RWPE2 (cell line): ENCODE measurements around the gene ZC3HAV1.

Experiments
- ATAC-seq: fragments of 200-7000 bp; cut with Tn5 transposase; 3 replicates; pipeline ENCODE4 v1.9.1; 2021; ENCODE audit warnings: low read depth
- DNase-seq: peaks from one replicate; pipeline ENCODE4 v3.0.0-alpha.2; 2020; ENCODE audit warnings: low spot score
- H3K27ac ChIP-seq: fragments of 450-650 bp; 2 replicates; pipeline ENCODE4 v1.5.1; 2017; ENCODE audit warnings: mild to moderate bottlenecking; ENCODE audit not compliant: poor library complexity, severe bottlenecking
- H3K27me3 ChIP-seq: fragments of 250-450 bp; sonication (Bioruptor Pico); 2 replicates; pipeline ENCODE4 v1.5.1; 2021; ENCODE audit warnings: mild to moderate bottlenecking, moderate library complexity; ENCODE audit not compliant: insufficient read depth, poor library complexity, severe bottlenecking
- H3K36me3 ChIP-seq: fragments of 250-450 bp; sonication (Bioruptor Pico); 2 replicates; pipeline ENCODE4 v1.5.1; 2020; ENCODE audit warnings: low read depth, mild to moderate bottlenecking, moderate library complexity
- H3K4me1 ChIP-seq: fragments of 250-450 bp; sonication (Bioruptor Pico); 2 replicates; pipeline ENCODE4 v1.5.1; 2021; ENCODE audit warnings: mild to moderate bottlenecking, moderate library complexity; ENCODE audit not compliant: insufficient read depth, poor library complexity, severe bottlenecking
- H3K4me3 ChIP-seq: fragments of 250-450 bp; sonication (Bioruptor Pico); 2 replicates; pipeline ENCODE4 v1.5.1; 2021; ENCODE audit warnings: mild to moderate bottlenecking, moderate library complexity; ENCODE audit not compliant: severe bottlenecking
- H3K9me3 ChIP-seq: fragments of 250-450 bp; sonication (Bioruptor Pico); 2 replicates; pipeline ENCODE4 v1.5.1; 2021; ENCODE audit warnings: mild to moderate bottlenecking, moderate library complexity; ENCODE audit not compliant: severe bottlenecking
- CTCF ChIP-seq: fragments of 450-650 bp; IDR thresholded peaks from one replicate; pipeline ENCODE4 v1.5.1; 2017; ENCODE audit warnings: mild to moderate bottlenecking, moderate library complexity; ENCODE audit not compliant: poor library complexity, severe bottlenecking

The ZC3HAV1 gene

GRCh38 chr7:139089118-139089517 is 20.4 kb downstream of the ZC3HAV1 start:
- H3K27ac ChIP-seq, result no peak overlapping the region

GRCh38 chr7:139088268-139088667 is 21.3 kb downstream of the ZC3HAV1 start:
- no peaks in the 10 kb centered on the region for H3K4me1 ChIP-seq
- ATAC-seq, result no peak
- H3K4me3 ChIP-seq, result no peak overlapping the region
- no peak for TF ChIP-seq CTCF
- H3K36me3 ChIP-seq, result peaks cover 74% of the 10 kb centered on the region
- H3K27ac ChIP-seq, result no peak overlapping the region
- H3K27me3 ChIP-seq, result no peaks in the 10 kb centered on the region
- DNase-seq, result no peak
- no peaks in the 10 kb centered on the region for H3K9me3 ChIP-seq

More at GRCh38 chr7:139089118-139089517, 20.4 kb downstream of the ZC3HAV1 start:
- Histone ChIP-seq H3K27me3 (no peaks in the 10 kb centered on the region), H3K4me1 (no peaks in the 10 kb centered on the region), H3K36me3 (peaks cover 70% of the 10 kb centered on the region), H3K9me3 (no peaks in the 10 kb centered on the region), H3K4me3 (no peak overlapping the region)
- no peak for TF ChIP-seq CTCF
- no peak for DNase-seq
- no peak for ATAC-seq

GRCh38 chr7:139087212-139087611 is 22.3 kb downstream of the ZC3HAV1 start:
- peaks cover 84% of the 10 kb centered on the region for H3K36me3 ChIP-seq
- H3K9me3 ChIP-seq, result no peaks in the 10 kb centered on the region
- H3K27ac ChIP-seq, result no peak overlapping the region
- no peak for TF ChIP-seq CTCF
- no peak for ATAC-seq
- H3K4me3 ChIP-seq, result no peak overlapping the region
- no peaks in the 10 kb centered on the region for H3K4me1 ChIP-seq
- no peak for DNase-seq
- no peaks in the 10 kb centered on the region for H3K27me3 ChIP-seq

- TF ChIP-seq CTCF, result no peak
- no peak overlapping the region for H3K27ac ChIP-seq
Measured at GRCh38 chr7:139086454-139086853, 23.1 kb downstream of the ZC3HAV1 start.

GRCh38 chr7:139084709-139085108 is 24.8 kb downstream of the ZC3HAV1 start:
- Histone ChIP-seq H3K27ac (no peak overlapping the region), H3K36me3 (peaks cover 91% of the 10 kb centered on the region), H3K4me3 (no peak overlapping the region), H3K27me3 (no peaks in the 10 kb centered on the region), H3K4me1 (no peaks in the 10 kb centered on the region), H3K9me3 (no peaks in the 10 kb centered on the region)
- DNase-seq (no peak), ATAC-seq (no peak)
- TF ChIP-seq CTCF, result no peak

More at GRCh38 chr7:139086454-139086853, 23.1 kb downstream of the ZC3HAV1 start:
- Histone ChIP-seq H3K27me3 (no peaks in the 10 kb centered on the region), H3K4me1 (no peaks in the 10 kb centered on the region), H3K36me3 (peaks cover 88% of the 10 kb centered on the region), H3K9me3 (no peaks in the 10 kb centered on the region), H3K4me3 (no peak overlapping the region)
- ATAC-seq, result no peak
- DNase-seq, result no peak
